Activated T-cell treated with anti-CD3 and anti-CD28 coated beads, Interleukin-2, amount 50 U/mL, for 48 hours (primary cell): ENCODE results near the gene FKBP2.

Experiments
- DNase-seq, 2 experiments: peaks; one replicate each; pipeline ENCODE4 v3.0.0-alpha.2; 2020

Gene FKBP2

DNA sequence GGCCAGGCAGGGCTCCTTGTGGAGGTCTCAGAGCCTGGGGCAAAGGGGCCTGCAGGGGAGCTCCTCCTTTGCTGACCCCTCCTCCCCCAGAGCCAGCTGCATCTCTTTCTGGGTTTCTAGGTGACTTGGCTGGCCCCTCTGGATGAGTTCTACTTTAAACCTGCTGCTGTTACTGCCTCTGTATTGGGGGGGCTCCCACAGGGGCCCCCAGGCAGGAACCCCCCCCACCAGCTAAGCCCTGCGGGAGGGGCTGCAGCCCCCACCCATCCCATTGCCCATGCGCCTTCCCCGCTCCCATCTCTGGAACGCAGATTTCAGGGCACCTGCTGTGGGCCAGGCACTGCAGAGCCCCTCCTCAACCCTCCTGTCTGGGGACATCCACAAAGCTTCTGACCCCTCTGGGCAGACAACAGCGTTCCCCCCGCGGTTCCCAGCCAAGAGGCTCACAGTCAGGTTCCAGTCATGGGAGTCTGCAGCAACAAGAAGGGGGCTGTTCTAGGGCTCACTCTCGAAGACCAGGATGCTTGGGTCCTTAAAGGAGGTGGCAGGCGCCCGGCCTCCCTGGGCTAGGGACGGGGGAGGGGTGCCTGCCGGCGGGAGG lies 9.6 kb downstream of the FKBP2 start:
- DNase-seq: no peak

DNA sequence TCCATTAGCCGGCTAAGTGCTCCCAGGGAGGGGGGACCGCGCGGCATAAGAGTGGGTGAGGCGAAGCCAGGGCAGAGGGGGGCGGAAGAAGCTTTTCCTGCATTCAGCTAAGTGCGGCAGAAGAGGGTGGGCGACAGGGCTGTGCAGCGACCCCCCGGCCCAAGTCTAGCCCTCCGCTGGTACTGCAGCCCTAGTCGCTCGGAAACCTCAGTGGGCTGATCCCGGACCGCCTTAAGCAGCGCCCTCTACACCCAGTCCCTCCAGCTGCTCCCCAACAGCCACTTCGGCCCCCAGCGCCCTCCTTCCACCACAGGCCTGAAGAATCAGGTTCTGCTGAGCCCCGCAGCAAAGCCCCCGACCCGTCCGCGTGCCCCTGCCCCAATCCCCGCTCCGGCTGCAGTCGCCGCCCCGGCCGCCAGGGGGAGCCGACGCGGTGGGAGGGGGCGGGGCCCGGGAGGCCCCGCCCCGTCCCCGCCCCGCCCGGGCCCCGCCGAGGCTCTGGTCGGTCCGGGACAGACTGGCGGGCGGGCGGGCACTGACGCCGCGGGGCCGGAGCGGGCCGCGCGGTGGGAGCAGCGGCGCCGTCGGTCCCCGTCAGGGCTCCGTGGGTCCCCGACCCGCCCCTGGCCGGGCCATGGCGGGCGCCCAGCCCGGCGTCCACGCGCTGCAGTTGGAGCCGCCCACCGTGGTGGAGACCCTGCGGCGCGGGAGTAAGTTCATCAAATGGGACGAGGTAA lies 10.3 kb downstream of the FKBP2 start, which contains the start of gene PLCB3:
Gene PLCB3, plus strand, starts transcription at position 515 of the 737 bp plus-strand sequence. Its CDS starts 120 bp downstream, at position 635.
- peak; percentile 81 to 87 for DNase-seq

GRCh38 chr11:64251753-64252002 lies 10.8 kb downstream of the FKBP2 start:
- DNase-seq: no peak

DNA sequence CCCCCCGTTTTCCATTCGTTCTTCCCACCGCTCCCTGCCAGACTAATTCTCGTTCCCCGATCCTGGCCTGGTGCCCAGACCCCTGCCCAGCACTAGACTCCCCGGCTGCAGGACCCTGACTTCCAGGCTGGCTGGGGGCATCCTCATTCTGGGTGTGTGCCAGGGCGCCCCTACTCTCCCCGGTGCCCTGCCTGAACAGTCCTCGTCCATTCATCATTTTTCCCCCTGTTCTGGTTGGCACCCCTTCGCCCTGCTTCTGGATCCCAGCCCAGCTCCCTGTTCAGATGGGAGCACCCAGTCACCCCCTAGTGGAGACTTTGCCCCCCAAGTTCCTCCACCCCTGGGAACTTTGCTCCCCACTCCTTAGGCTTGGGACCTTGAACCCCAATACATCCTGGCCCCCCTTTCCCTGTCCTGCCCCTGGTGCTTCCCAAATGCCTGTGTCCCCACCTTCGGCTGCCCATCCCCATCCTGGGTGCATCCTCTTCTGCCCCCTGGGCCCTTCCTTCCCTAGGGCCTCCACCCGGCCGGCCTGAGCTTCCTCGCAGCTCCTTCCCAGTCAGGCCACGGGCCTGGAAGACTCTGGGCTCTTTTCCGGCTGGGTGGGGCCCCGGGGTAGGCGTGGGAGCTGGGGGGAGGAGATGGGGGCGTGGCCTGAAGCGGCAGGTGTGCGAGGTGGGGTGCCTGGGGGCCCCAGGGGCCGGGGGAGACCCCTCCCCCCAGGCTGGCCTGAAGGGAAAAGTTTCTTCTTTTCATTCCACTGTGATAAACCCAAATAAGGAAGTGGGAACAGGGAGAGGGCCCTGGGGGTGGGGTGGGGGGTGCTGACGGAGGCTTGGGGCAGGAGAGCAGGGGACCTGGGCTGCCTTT lies 11.3 kb downstream of the FKBP2 start:
- DNase-seq: peak in 1 of 2 experiments; percentile 52

- no peak for DNase-seq
Observed at GRCh38 chr11:64253043-64253442, 12.1 kb downstream of the FKBP2 start.

GRCh38 chr11:64253481-64253880 lies 12.6 kb downstream of the FKBP2 start:
- DNase-seq: no peak

DNA sequence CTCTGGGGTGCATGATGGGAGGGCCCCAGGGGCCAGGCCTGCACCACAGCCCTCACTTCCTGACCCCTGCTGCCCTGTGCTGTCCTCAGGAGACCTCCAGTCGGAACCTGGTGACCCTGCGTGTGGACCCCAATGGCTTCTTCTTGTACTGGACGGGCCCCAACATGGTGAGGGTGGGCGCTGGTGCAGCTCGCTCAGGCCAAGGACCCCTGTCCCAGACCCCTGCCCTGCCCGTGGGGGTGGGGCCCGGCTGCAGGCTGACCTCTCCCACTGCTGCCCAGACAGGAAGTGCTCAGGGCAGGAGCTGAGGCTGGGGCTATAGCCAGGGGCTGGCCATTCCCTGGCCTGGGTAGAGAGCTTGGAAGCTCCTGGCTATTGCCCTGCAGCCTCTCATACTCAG lies 13.4 kb downstream of the FKBP2 start:
- no peak for DNase-seq

DNA sequence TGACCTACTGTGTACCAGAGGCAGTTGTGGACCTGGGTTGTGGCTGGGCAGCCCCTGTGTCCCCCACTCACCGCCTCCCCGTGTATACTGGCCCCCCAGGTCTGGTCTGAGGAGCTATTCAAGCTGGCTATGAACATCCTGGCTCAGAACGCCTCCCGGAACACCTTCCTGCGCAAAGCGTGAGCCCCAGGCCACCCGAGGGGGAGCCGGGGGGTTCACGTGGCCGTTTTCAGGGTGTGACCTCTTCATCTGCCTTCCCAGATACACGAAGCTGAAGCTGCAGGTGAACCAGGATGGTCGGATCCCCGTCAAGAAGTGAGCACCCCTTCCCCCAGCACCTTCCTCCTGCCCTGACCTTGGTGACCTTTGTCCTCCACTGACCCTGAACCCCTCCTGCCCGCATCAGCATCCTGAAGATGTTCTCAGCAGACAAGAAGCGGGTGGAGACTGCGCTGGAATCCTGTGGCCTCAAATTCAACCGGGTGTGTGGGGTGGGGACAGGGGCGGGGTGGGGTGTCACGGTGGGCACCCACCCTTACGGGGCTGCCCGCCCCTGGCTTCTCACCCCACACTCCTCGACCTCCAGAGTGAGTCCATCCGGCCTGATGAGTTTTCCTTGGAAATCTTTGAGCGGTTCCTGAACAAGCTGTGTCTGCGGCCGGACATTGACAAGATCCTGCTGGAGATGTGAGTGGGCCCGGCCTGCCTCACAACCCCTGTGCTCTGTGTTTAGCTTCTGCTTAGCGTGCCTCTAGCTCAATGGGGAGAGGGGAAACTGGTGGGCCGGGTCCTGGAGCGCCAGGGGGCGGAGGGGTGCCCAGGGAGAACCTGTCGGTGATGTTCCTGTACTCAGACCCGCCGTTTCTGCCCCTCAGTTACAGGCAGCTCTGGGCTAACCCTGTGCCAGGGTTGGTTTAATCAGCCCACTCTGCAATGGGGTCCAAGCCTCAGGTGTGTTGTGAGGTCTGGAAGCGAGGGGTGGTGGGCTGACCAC lies 14.5 kb downstream of the FKBP2 start:
- DNase-seq: no peak

GRCh38 chr11:64256300-64256699 lies 15.4 kb downstream of the FKBP2 start:
- DNase-seq: no peak

GRCh38 chr11:64258356-64258755 lies 17.5 kb downstream of the FKBP2 start:
- DNase-seq: no peak

DNA sequence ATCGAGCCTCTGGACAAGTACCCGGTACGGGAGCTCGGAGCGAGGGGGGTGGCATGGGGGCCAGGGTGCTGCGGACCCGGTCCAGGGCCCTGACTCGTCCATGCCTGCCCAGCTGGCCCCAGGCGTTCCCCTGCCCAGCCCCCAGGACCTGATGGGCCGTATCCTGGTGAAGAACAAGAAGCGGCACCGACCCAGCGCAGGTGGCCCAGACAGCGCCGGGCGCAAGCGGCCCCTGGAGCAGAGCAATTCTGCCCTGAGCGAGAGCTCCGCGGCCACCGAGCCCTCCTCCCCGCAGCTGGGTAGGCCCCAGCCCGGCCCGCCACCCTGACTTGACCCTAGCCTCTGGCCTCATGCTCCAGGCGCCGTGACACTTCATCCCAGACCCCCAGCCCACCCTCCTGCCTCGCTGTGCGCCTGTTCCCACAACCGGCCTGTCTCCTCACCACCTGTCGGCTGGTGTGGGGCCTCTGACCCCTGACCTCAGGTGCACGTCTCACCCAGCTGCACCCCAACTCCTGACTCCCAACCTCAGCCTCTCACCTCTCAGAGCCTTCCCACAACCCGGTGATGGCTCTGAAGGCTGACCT lies 18.1 kb downstream of the FKBP2 start:
- DNase-seq: no peak

GRCh38 chr11:64259533-64260067 lies 18.7 kb downstream of the FKBP2 start:
- DNase-seq: no peak

- no peak for DNase-seq
Observed at GRCh38 chr11:64260147-64260708, 19.3 kb downstream of the FKBP2 start.

DNA sequence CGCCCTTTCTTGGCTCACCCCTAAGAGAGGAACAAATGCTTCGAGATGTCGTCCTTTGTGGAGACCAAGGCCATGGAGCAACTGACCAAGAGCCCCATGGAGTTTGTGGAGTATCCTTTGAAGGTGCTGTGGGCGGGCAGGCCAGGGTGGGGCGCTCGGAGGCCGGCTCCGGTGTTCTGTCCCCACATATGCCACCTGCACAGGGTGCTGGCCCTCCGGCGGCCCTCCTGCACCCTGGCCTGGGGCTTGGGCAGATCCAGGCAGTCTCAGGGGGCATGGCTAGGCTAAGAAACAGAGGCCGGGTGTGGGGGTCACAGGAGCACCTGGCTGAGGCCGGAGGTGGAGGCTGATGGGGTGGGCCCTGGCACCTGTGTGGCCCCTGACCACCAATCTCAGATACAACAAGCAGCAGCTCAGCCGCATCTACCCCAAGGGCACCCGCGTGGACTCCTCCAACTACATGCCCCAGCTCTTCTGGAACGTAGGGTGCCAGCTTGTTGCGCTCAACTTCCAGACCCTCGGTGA lies 20.7 kb downstream of the FKBP2 start:
- no peak for DNase-seq

DNA sequence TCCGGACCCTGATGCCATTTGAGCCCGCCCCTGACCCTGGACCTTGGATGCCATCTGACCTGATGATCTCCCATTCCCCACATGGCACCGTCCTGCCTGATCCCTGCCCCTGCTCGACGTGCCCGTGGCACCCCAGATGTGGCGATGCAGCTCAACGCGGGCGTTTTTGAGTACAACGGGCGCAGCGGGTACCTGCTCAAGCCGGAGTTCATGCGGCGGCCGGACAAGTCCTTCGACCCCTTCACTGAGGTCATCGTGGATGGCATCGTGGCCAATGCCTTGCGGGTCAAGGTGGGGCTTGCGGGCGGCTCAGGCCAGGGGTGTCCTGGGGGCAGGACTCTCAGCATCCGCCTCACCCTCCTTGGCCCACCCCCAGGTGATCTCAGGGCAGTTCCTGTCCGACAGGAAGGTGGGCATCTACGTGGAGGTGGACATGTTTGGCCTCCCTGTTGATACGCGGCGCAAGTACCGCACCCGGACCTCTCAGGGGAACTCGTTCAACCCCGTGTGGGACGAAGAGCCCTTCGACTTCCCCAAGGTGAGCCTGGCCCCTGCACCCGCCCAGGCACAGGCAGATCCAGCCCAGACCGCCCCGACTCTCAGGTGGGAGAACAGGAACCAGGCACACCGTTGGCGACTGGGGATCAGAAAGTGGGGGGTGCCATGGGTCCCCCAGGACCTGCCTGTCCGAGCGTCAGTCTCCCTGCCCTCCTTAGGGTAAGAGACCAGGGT lies 21.5 kb downstream of the FKBP2 start:
- DNase-seq: no peak

DNA sequence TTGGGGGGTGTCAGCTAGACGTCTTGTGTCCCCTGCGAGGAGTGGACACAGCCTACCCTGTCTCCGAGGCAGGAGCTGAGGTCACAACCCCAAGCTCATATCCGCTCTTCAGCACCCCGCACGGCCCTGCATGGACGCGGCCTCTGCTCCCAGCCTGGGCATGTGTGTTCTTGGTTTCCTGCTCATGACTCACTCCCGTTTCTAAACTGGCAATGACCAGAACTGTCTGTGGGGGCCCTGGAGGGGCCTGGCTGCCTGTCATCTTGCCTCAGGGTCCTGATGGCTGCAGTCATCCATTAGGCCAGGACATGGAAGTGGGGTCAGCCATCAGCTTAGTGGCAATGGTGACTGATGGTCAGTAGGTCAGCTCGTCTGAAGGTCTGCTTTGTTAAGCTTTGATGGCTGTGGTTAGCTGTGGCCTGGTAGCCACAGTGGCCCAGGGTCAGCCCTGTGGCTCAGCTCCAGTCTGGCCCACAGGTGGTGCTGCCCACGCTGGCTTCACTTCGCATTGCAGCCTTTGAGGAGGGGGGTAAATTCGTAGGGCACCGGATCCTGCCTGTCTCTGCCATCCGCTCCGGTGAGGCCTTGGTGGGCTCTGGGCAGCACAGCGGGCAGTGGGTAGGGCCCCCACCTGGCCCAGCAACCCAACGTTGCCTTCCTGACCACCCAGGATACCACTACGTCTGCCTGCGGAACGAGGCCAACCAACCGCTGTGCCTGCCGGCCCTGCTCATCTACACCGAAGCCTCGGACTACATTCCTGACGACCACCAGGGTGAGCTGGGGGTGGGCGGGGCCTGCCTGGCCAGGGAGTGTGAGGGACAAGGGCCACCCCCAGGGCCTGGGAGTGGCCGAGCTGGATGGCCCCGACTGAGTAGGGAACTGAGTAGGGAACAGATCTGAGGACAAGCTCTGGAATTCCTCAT lies 22.4 kb downstream of the FKBP2 start:
- no peak for DNase-seq

GRCh38 chr11:64263947-64264317 lies 23.0 kb downstream of the FKBP2 start:
- DNase-seq: no peak

DNA sequence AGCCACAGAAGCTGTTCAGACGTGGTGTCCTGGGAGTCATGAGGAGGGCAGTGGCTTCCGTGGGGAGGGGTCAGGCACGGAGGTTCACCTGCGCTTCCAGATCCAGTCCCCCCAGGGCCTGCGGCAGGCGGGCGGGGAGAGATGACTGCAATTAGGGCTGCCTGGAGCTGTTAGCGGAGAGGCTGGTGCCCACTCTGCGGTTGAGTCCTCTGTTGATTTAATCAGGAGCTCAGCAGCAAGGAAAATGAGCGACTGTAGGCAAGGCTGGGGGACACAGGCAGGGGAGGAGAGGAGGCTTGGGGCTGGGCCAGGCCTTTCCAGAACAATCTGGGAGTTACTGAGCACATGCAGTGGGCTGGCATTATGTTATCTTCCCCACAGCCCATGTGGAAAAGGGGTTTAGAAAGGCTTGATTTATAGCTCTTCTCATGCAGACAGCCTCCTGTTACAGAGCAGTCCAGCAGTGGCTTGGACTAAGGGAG lies 23.5 kb downstream of the FKBP2 start:
- no peak for DNase-seq
